Neutrophil (primary cell): ENCODE results near the gene HSPBAP1.

Experiments used
- H3K27ac ChIP-seq: fragments of 200-600 bp; sonication (generic); 2 replicates; pipeline ENCODE4 v1.5.1; 2016; ENCODE audit warnings: mild to moderate bottlenecking, moderate library complexity
- H3K27me3 ChIP-seq: fragments of 200-600 bp; sonication (generic); 2 replicates; pipeline ENCODE4 v1.6.0; 2016; ENCODE audit warnings: mild to moderate bottlenecking
- H3K36me3 ChIP-seq: fragments of 200-600 bp; sonication (generic); 2 replicates; pipeline ENCODE4 v1.5.1; 2017
- H3K4me1 ChIP-seq, 2 experiments: fragments of 200-600 bp in 1 of 2; sonication (generic) in 1 of 2; 1 replicate in 1 of 2; 2 replicates in 1 of 2; pipeline versions ENCODE4 v1.5.1 to v1.6.1; 2013 to 2016; ENCODE audit warnings: low read depth in 1 of 2, low read length in 1 of 2, mild to moderate bottlenecking in 1 of 2, moderate library complexity in 1 of 2; ENCODE audit not compliant: control insufficient read depth in 1 of 2, insufficient read depth in 1 of 2
- H3K4me3 ChIP-seq, 2 experiments: fragments of 200-600 bp in 1 of 2; sonication (generic) in 1 of 2; 1 replicate in 1 of 2; 2 replicates in 1 of 2; pipeline ENCODE4 v1.5.1; 2013 to 2016; ENCODE audit warnings: low read depth in 1 of 2, low read length in 1 of 2, mild to moderate bottlenecking in 1 of 2, moderate library complexity in 1 of 2
- H3K9me3 ChIP-seq: fragments of 200-600 bp; sonication (generic); 2 replicates; pipeline ENCODE4 v1.5.1; 2016
- TF ChIP-seq, protein P1 (sequence below): fragments of 200-600 bp; sonication (generic); IDR thresholded peaks from 2 replicates; pipeline ENCODE4 v1.5.1; 2016; ENCODE audit warnings: antibody characterized with exemption

Gene HSPBAP1

DNA sequence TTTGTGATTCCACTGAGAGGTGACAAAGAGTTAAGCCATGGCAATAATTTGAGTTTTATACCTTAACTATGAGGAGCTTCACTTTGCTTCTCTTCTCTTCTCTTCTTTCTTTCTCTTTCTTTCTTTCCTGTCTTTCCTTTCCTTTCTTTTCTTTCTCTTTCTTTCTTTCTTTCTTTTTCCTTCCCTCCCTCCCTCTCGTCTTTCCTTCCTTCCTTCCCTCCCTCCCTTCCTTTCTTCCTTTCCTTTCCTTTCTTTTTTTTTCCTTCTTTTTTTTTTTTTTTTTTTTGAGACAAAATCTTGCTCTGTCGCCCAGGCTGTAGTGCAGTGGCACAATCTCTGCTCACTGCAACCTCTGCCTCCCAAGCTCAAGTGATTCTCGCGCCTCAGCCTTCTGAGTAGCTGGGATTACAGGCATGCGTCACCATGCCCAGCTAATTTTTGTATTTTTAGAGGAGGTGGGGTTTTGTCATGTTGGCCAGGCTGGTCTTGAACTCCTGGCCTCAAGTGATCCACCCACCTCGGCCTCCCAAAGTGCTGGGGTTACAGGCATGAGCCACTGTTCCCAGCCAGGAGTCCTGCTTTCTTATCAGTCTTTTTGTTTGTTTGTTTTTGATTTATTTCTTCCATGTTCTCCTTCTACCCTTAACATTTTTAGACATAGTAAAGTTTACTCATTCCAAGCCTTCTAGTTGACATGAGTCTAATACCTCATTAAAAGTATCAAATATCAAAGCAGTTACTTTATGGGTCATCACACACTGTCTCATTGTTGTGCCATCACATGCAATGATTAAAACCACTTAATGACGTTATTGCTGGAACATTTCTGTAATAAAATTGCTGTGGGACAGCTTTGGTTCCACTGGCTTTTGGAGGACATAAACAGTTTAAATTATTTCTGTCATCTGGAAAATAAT is 31.1 kb upstream of the HSPBAP1 start:
- Histone ChIP-seq H3K9me3 (no peaks in the 10 kb centered on the region), H3K36me3 (peaks cover 65% of the 10 kb centered on the region), H3K4me1 (no peaks in the 10 kb centered on the region), H3K27me3 (no peaks in the 10 kb centered on the region), H3K4me3 (no peak overlapping the region), H3K27ac (no peak overlapping the region)
- TF ChIP-seq, protein P1, sequence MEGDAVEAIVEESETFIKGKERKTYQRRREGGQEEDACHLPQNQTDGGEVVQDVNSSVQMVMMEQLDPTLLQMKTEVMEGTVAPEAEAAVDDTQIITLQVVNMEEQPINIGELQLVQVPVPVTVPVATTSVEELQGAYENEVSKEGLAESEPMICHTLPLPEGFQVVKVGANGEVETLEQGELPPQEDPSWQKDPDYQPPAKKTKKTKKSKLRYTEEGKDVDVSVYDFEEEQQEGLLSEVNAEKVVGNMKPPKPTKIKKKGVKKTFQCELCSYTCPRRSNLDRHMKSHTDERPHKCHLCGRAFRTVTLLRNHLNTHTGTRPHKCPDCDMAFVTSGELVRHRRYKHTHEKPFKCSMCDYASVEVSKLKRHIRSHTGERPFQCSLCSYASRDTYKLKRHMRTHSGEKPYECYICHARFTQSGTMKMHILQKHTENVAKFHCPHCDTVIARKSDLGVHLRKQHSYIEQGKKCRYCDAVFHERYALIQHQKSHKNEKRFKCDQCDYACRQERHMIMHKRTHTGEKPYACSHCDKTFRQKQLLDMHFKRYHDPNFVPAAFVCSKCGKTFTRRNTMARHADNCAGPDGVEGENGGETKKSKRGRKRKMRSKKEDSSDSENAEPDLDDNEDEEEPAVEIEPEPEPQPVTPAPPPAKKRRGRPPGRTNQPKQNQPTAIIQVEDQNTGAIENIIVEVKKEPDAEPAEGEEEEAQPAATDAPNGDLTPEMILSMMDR: no peak

DNA sequence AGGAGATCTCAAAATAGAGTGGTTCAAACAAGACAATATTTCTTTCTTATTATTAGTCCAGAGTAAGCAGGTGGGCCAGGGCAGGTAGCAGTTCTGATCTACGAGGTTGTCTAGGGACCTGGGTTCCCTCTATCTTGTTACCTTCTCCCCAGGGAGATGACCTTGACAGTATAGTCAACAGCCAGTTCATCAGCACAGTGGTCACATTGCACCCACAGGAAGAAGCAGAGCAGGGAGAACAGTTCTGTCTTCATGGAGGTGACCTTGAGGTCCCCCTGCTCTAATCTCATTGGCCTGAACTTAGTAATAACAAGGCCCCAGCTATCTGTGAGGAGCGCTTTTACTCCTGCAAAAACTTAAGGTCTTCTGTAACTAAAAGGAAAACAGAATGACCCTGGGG is 23.0 kb upstream of the HSPBAP1 start:
- H3K27me3 ChIP-seq: no peaks in the 10 kb centered on the region
- peaks cover 68% of the 10 kb centered on the region for H3K36me3 ChIP-seq
- TF ChIP-seq, protein P1: no peak
- no peaks in the 10 kb centered on the region for H3K4me1 ChIP-seq
- H3K4me3 ChIP-seq: no peak overlapping the region
- H3K9me3 ChIP-seq: no peaks in the 10 kb centered on the region
- H3K27ac ChIP-seq: peak overlapping the region; percentile 42

DNA sequence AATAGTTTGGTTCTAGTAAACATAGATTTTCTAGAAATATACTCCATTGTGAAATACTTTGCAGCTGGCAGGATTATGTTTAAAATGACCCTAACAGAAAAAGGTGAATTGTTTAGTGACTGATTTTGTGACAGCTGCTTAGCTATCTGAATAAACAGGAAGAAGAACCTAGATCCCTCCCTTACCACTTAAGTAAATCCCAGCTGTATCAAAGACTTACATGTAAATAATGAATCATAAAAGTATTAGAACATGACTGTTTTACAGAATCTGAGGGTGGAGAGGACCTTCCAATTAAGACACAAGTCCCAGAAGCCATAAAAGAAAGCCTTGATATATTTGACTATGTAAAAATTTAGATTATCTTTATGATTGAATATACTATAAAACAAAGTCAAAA is 17.1 kb upstream of the HSPBAP1 start:
- no peak overlapping the region for H3K4me3 ChIP-seq
- H3K9me3 ChIP-seq: no peaks in the 10 kb centered on the region

DNA sequence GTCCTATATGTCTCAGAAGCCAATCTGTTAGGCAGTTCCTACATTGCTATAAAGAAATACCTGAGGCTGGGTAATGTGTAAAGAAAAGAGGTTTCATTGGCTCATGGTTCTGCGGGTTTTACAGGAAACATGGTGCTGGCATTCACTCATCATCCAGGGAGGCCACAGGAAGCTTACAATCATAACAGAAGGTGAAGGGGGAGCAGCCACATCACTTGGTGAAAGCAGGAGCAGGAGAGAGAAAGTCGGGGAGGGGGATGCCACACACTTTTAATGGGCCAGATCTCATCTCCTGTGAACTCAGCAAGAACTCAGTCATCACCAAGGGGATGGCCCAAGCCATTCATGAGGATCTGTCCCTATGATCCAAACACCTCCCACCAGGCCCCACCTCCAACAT is 10.3 kb upstream of the HSPBAP1 start:
- Histone ChIP-seq H3K27me3 (no peaks in the 10 kb centered on the region), H3K4me1 (peaks cover 31 to 33% of the 10 kb centered on the region in 2 experiments), H3K4me3 (no peak overlapping the region), H3K36me3 (peaks cover 24% of the 10 kb centered on the region), H3K27ac (no peak overlapping the region), H3K9me3 (no peaks in the 10 kb centered on the region)
- TF ChIP-seq, protein P1: no peak

More for the DNA sequence above, 17.1 kb upstream of the HSPBAP1 start:
- Histone ChIP-seq H3K4me1 (peaks cover 6 to 7% of the 10 kb centered on the region in 2 experiments), H3K27me3 (no peaks in the 10 kb centered on the region), H3K27ac (no peak overlapping the region), H3K36me3 (peaks cover 75% of the 10 kb centered on the region)
- TF ChIP-seq, protein P1: no peak

DNA sequence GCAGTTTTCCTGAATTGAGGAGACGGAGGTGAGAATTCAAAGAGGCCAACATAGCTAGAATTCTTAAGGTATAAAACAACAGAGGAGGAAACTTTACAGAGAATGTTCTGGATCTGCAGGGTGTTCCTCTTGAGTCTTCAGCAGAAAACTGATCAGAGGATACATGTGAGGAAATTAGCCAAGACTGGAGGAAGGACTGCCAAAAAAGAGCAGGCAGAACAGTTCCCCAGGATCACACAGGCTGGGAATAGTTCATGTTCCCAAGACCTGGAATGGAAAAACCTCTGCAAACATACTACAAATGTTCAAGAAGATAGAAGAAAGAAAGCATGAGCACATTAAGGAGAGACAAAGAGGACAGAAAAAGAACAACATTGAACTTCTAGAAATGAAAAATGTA is 8.7 kb upstream of the HSPBAP1 start:
- H3K4me1 ChIP-seq: peaks cover 43 to 44% of the 10 kb centered on the region in 2 experiments
- TF ChIP-seq, protein P1: no peak
- H3K27ac ChIP-seq: no peak overlapping the region
- no peaks in the 10 kb centered on the region for H3K27me3 ChIP-seq
- H3K4me3 ChIP-seq: no peak overlapping the region
- H3K9me3 ChIP-seq: no peaks in the 10 kb centered on the region
- H3K36me3 ChIP-seq: peaks cover 7% of the 10 kb centered on the region
